GM12873 (cell line): ENCODE data around the gene ITGA5.
A peak's percentile ranks its signal among the peaks of the same experiment; 100 is the strongest.

Experiments used
- TF ChIP-seq, protein P1 (sequence below): IDR thresholded peaks from 2 replicates; pipeline ENCODE4 v1.5.1; 2012; ENCODE audit warnings: low read depth, mild to moderate bottlenecking, moderate library complexity, low read length, control low read depth; ENCODE audit not compliant: insufficient read depth; ENCODE audit errors: missing control alignments

Gene ITGA5

DNA sequence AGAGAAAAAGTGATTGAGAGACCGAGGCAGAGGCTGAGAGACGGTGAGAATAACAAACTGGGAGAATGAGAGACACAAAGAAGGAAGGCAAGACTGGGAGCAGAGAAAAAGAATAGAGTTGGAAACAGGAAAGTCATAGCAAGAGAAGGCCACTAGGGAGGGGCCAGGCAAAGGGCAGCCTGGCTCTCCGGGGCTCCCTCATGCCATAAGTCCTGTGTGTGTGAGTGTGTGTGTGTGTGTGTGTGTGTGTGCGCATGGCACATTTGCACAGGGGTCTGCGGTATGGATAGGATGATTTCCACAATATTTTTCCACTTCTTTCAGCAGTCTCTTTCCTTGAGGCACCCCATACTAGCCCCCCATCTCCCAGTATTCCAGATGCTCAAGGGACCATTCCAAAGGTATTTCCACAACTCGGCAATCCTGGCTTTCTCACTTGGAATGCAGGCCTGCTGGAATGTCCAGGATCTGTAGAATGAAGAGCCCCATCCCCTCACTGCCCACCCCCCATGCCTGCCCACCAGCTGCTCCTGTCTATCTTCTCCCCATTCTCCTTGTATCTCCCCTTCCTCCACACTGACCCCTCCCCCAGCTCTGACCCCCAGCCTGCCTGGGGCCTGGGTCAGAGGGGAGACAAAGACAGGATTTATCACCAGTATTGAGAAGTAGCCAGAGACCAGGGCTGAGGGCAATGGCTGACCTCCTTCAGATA is 63.8 kb downstream of the ITGA5 start:
- TF ChIP-seq, protein P1, sequence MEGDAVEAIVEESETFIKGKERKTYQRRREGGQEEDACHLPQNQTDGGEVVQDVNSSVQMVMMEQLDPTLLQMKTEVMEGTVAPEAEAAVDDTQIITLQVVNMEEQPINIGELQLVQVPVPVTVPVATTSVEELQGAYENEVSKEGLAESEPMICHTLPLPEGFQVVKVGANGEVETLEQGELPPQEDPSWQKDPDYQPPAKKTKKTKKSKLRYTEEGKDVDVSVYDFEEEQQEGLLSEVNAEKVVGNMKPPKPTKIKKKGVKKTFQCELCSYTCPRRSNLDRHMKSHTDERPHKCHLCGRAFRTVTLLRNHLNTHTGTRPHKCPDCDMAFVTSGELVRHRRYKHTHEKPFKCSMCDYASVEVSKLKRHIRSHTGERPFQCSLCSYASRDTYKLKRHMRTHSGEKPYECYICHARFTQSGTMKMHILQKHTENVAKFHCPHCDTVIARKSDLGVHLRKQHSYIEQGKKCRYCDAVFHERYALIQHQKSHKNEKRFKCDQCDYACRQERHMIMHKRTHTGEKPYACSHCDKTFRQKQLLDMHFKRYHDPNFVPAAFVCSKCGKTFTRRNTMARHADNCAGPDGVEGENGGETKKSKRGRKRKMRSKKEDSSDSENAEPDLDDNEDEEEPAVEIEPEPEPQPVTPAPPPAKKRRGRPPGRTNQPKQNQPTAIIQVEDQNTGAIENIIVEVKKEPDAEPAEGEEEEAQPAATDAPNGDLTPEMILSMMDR, result peak; percentile 13

DNA sequence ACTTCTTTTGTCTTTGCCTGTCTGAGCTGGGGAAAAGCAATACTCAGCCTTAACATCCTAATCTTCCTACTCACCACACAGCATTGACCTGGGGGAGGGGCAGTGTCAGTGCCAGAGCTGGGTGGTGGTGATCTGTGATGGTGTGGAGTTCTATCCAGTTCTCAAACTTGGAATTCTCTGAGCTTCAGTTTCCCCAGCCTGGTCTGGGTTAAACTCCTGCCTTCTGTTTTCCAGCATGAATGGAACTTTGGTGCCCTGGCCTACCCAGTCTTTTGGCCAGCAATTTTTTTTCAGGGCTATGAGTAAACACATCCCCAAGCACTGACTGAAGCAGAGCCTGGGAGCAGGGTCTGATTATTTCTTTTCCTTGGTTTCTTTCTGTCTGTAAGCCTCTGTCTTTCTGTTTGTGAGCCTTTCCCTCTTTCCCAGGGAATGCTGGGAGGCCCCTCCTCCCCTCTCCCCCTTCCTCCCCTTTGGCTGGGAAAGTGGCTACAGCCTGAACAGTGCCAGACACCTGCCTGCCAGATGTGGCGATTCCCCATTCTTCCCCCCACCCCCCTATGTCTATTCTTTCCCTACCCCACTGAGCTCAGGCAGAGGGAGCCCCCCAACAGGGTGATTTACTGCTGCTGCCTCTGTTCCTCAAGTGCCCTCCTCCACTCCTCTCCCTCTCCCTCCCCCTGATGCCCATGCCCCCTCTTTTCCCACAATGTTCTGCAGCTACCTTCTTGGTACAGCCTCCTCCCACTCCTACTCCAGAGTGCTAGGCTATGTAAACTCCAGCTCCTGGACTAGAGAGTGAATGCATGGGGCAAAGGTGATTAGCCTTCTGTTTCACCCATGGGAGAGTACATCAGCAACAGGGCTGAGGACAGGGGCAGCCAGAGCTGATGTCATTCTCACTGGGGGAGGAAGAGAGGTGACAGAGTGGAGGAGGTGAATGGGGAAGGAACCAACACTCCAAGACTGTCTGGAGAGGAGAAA is 65.9 kb downstream of the ITGA5 start:
- TF ChIP-seq, protein P1, result no peak

DNA sequence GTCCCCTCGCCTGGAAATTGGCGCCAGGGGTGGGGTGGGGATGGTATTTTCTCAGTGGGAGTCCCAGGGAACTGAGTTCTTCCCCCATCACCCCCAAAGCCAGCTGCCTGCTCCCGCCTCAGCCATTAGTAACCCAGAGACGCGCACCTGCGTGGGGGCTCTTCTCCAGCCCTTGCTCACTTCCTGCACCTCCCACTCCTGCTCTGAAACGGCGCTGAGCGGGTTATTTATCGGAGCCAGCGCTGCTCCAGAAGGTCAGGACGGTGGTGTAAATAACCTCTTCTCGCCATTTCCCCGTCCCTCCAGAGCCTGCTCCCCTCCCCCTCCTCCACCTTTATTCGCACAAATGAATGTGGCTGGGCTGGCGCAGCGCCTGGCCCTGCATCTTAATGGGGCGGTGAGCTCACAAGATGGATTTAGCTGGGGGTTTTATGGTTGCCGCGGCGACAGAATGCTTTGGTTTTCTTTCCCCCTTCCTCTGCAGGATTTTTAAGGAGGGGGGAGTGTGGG is 67.0 kb downstream of the ITGA5 start:
- TF ChIP-seq, protein P1, result no peak

DNA sequence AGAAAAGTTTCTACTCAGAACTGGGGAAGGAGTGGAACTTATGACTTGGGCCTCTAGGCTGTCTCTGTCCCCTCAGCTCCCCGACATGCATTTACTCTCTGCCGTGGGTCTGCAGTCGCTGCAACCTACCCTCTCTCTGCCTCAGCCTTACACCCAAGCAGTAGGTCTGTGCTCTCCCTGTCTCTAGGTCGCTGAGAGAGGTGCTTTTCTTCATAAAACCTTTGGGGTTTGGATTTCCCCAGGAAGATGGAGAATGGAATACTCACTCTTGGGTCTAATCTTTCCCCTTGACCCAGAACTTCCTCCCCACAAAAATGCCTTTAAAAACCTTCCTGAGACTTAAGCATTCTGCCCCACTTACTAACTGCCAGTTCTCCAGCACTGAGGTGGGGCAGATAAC is 67.7 kb downstream of the ITGA5 start:
- TF ChIP-seq, protein P1, result no peak

DNA sequence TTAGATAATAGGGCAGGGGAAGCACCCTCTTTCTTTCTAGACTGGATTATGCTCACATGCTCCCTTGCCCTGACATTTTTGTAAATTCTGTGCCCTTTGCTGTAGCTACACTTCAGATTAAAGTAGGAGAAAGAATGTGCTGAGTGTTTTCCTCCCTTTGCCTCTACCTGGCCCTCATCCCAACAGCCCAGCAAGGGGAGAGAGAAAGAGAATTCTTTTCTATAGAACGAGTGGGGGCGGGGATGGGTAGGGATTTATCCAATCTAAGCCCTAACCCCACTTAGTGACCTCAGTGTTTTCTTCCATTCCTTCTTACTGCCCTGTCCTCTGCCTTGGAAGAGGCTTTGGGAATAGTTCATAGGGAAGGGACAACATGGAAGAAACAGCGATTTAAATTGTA is 68.3 kb downstream of the ITGA5 start:
- TF ChIP-seq, protein P1, result no peak

DNA sequence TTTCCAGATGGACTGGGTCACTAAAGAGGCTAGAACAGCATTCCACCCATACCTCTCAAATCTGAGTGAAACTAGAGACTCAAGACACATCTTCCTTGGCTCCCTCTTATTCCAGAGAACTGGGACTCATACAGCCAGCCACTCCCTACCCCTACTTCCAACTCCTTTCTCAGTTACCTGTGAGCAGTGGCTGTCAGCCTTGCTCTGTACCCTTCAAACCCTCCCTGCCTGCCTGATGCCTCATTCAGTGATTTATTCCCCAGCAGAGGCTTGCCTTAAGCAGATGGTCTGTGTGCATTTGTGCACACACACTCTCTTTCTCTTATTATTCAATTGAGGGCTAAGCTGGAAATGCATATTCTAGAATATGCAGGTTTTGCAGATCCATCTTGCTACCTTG is 69.4 kb downstream of the ITGA5 start:
- TF ChIP-seq, protein P1, result no peak

DNA sequence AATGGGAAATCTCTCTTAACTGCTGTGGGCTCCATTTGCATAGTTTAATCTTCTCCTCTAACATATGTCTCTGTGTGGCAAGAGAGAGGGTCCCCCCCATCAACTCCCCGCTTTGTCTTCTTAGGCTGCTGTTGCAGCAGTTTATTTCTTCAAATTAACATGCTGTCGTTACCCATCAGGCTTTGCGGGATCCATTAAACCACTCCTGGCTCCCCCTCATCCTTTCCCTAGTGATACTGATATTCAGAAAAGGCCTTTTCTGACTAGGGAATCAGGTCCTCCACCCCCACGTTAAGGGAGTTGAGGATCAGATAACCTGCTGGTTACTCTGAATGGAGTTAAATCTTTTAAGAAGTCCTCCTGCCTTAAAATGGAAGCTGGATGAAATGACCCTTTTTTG is 70.0 kb downstream of the ITGA5 start:
- TF ChIP-seq, protein P1, result no peak
